BLaER1 treated with 17β-estradiol and CSF1 and Interleukin-3, amounts not matched to agents 10 nM and 100 nM (cell line): Measurements from ENCODE around the gene ZNF500.
A peak's percentile ranks its signal among the peaks of the same experiment; 100 is the strongest.

Experiments
- H3K27ac ChIP-seq, 11 experiments: shearing (Covaris generic); formaldehyde crosslinking; 2 replicates each; pipeline ENCODE4 v1.8.1; 2022
- H3K27me3 ChIP-seq, 11 experiments: shearing (Covaris generic); formaldehyde crosslinking; 2 replicates each; pipeline ENCODE4 v1.8.1; 2022
- H3K36me3 ChIP-seq, 11 experiments: shearing (Covaris generic); formaldehyde crosslinking; 2 replicates each; pipeline ENCODE4 v1.8.1; 2022
- H3K4me1 ChIP-seq, 10 experiments: shearing (Covaris generic); formaldehyde crosslinking; 2 replicates each; pipeline ENCODE4 v1.8.1; 2022
- H3K4me2 ChIP-seq, 11 experiments: shearing (Covaris generic); formaldehyde crosslinking; 2 replicates each; pipeline ENCODE4 v1.8.1; 2022
- H3K4me3 ChIP-seq, 10 experiments: shearing (Covaris generic); formaldehyde crosslinking; 2 replicates each; pipeline ENCODE4 v1.8.1; 2022
- H3K9ac ChIP-seq, 11 experiments: shearing (Covaris generic); formaldehyde crosslinking; 2 replicates each; pipeline ENCODE4 v1.8.1; 2022
- H3K9me3 ChIP-seq, 11 experiments: shearing (Covaris generic); formaldehyde crosslinking; replicated peaks in 1 of 11; 2 replicates each; pipeline ENCODE4 v1.8.1; 2022
- H4K20me1 ChIP-seq, 11 experiments: shearing (Covaris generic); formaldehyde crosslinking; 2 replicates each; pipeline ENCODE4 v1.8.1; 2022
- Cebpa-rat ChIP-seq, 11 experiments: shearing (Covaris generic); IDR thresholded peaks; 2 replicates each; pipeline ENCODE4 v1.8.1; 2022

The ZNF500 gene

DNA sequence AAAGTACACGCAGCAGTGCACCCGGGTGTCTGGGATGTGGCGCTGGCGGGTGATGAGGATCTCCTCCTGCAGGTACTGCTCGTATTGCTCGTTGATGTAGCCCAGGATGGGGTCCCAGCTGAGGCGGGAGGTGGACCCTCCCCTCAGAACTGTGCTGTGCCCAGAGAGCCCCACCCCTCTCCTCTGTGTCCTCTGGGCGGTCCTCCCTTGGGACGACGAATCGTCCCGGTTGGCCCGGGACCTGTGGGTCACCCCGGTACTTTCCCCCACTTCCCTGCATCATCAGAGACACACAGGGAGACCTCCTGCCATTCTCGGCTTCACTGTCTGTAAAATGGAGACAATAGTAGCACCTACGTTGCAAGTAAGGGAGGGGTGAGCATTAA lies 17.0 kb upstream of the ZNF500 start:
- H3K27me3 ChIP-seq, result no peaks in the 10 kb centered on the region
- no peaks in the 10 kb centered on the region for H4K20me1 ChIP-seq
- H3K4me1 ChIP-seq, result peaks cover 15 to 50% (median 38%) of the 10 kb centered on the region in 10 experiments
- no peak overlapping the region for H3K4me3 ChIP-seq
- H3K36me3 ChIP-seq, result no peaks in the 10 kb centered on the region
- H3K9ac ChIP-seq, result 0 out of 22 replicates have a peak overlapping the region, but pooled peaks of 1 of the 11 experiments have one; percentile 19
- no peak for TF ChIP-seq Cebpa-rat (IDR thresholded peaks at IDR 0.05)
- peak overlapping the region in 9 of 11 experiments; percentile 8 to 66 (median 45); a peak in 15 of 22 replicates for H3K4me2 ChIP-seq
- H3K9me3 ChIP-seq, result no peaks in the 10 kb centered on the region
- no peak overlapping the region; a peak in 1 of 22 replicates for H3K27ac ChIP-seq

GRCh38 chr16:4783251-4783950 lies 16.4 kb upstream of the ZNF500 start:
- H3K4me1 ChIP-seq, result peaks cover 15 to 44% (median 33%) of the 10 kb centered on the region in 10 experiments
- no peak overlapping the region for H3K4me3 ChIP-seq
- 0 out of 22 replicates have a peak overlapping the region, but pooled peaks of 1 of the 11 experiments have one; percentile 19 for H3K9ac ChIP-seq
- TF ChIP-seq Cebpa-rat (IDR thresholded peaks at IDR 0.05), result no peak
- no peaks in the 10 kb centered on the region for H3K27me3 ChIP-seq
- peak overlapping the region in 3 of 11 experiments; percentile 14 to 61 (median 32); a peak in 4 of 22 replicates for H3K27ac ChIP-seq
- no peaks in the 10 kb centered on the region for H3K9me3 ChIP-seq
- peak overlapping the region in 10 of 11 experiments; percentile 8 to 66 (median 47); a peak in 18 of 22 replicates for H3K4me2 ChIP-seq
- no peaks in the 10 kb centered on the region for H3K36me3 ChIP-seq
- H4K20me1 ChIP-seq, result no peaks in the 10 kb centered on the region

DNA sequence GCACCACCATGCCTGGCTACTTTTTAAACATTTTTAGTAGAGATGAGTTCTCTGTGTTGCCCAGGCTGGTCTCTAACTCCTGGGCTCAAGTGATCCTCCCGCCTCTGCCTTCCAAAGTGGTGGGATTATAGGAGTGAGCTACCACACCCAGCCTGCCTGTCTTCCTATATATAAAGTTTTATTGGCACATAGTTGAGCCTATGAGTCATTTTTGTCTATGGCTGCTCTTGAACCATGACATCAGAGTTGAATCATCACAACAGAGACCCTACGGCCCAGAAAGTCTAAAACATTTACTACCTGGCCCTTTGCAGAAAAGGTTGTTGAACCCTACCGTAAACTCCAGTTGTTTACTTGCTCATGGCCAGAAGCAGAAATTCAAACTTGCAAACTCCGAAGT lies 13.3 kb upstream of the ZNF500 start:
- H3K27ac ChIP-seq, result no peak overlapping the region
- H3K4me1 ChIP-seq, result peaks cover 15 to 33% (median 25%) of the 10 kb centered on the region in 10 experiments
- TF ChIP-seq Cebpa-rat (IDR thresholded peaks at IDR 0.05), result no peak
- H3K36me3 ChIP-seq, result no peaks in the 10 kb centered on the region
- H3K9ac ChIP-seq, result no peak overlapping the region
- H3K4me3 ChIP-seq, result no peak overlapping the region
- H3K4me2 ChIP-seq, result no peak overlapping the region
- no peaks in the 10 kb centered on the region for H4K20me1 ChIP-seq
- no peaks in the 10 kb centered on the region for H3K27me3 ChIP-seq
- H3K9me3 ChIP-seq, result peaks cover 0 to 2% (median 0%) of the 10 kb centered on the region in 11 experiments; a peak in 1 of 22 replicates

- Histone ChIP-seq H3K4me2 (no peak overlapping the region), H3K36me3 (no peaks in the 10 kb centered on the region), H3K9me3 (peaks cover 0 to 5% (median 0%) of the 10 kb centered on the region in 11 experiments; a peak in 1 of 22 replicates), H3K27ac (no peak overlapping the region), H3K4me1 (peaks cover 2 to 19% (median 13%) of the 10 kb centered on the region in 10 experiments; a peak in 18 of 20 replicates), H3K4me3 (no peak overlapping the region), H3K27me3 (no peaks in the 10 kb centered on the region), H4K20me1 (no peaks in the 10 kb centered on the region), H3K9ac (no peak overlapping the region)
- no peak for TF ChIP-seq Cebpa-rat (IDR thresholded peaks at IDR 0.05)
These were observed 11.1 kb upstream of the ZNF500 start for GRCh38 chr16:4778050-4778392.

DNA sequence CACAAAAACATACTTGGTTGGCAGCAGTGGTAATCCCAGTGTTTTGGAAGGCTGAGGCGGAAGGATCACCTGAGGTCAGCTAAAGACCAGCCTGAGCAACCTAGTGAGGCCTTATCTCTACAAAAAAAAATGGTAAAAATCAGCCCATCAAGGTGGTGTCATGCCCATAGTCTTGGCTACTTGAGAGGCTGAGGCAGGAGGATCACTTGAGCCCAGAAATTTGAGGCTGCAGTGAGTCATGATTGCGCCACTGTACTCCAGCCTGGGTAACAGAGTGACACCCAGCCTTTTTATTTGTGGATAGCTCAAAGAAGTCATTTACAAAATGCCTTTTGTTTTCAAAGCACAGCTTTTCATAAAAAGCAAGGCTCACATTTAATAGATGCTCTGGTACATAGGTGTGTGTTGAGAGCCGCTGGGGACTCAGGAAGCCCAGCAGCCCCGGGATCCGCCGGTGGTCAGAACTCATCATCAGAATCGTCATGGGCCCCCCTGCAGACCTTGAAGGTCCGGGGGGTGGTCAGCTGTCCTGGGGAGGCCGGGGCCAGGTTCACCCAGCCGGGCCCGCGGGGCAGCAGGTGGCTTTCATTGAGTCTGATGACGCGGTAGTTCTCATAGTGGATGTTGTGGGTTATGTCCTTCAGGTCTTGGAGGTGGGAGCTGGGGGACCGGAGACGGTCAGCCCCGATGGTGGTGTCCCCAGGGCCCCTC lies 10.5 kb upstream of the ZNF500 start:
- H3K9ac ChIP-seq, result no peak overlapping the region
- no peak overlapping the region for H3K4me2 ChIP-seq
- H3K27ac ChIP-seq, result no peak overlapping the region
- H3K36me3 ChIP-seq, result no peaks in the 10 kb centered on the region
- H3K4me3 ChIP-seq, result no peak overlapping the region
- H4K20me1 ChIP-seq, result no peaks in the 10 kb centered on the region
- H3K27me3 ChIP-seq, result no peaks in the 10 kb centered on the region
- H3K4me1 ChIP-seq, result peaks cover 0 to 14% (median 8%) of the 10 kb centered on the region in 10 experiments; a peak in 15 of 20 replicates
- H3K9me3 ChIP-seq, result peaks cover 0 to 5% (median 0%) of the 10 kb centered on the region in 11 experiments; a peak in 1 of 22 replicates
- no peak for TF ChIP-seq Cebpa-rat (IDR thresholded peaks at IDR 0.05)

- no peak overlapping the region for H3K27ac ChIP-seq
These were observed 9.3 kb upstream of the ZNF500 start for GRCh38 chr16:4776141-4776705.

DNA sequence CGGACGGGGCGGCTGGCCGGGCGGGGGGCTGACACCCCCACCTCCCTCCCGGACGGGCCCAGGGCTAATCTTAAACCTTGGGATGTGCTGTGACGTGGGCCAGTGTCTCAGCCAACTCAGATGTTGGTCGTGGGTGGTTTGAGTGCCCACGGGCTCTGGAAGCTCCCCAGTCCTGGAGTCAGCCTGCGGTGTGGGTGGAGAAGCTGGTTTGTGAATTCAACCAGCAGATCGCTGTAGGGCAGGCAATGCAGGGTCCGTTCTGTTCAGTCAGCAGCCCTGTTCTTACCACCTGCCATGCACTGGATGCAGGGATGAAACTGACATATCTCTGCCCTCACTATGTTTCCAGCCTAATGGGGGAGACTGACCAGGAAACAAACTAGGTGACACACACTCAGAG lies 8.0 kb upstream of the ZNF500 start:
- no peak overlapping the region for H3K9ac ChIP-seq
- TF ChIP-seq Cebpa-rat (IDR thresholded peaks at IDR 0.05), result no peak
- H3K27me3 ChIP-seq, result no peaks in the 10 kb centered on the region
- H3K4me1 ChIP-seq, result no peaks in the 10 kb centered on the region
- no peaks in the 10 kb centered on the region for H4K20me1 ChIP-seq
- H3K36me3 ChIP-seq, result no peaks in the 10 kb centered on the region
- H3K27ac ChIP-seq, result no peak overlapping the region
- peaks cover 0 to 5% (median 0%) of the 10 kb centered on the region in 11 experiments; a peak in 1 of 22 replicates for H3K9me3 ChIP-seq
- no peak overlapping the region for H3K4me3 ChIP-seq
- no peak overlapping the region for H3K4me2 ChIP-seq

More at GRCh38 chr16:4776141-4776705, 9.3 kb upstream of the ZNF500 start:
- Histone ChIP-seq H3K4me2 (no peak overlapping the region), H3K36me3 (no peaks in the 10 kb centered on the region), H3K9me3 (peaks cover 0 to 5% (median 0%) of the 10 kb centered on the region in 11 experiments; a peak in 1 of 22 replicates), H3K4me1 (peaks cover 0 to under 1% (median 0%) of the 10 kb centered on the region in 10 experiments; a peak in 1 of 20 replicates), H3K27me3 (no peaks in the 10 kb centered on the region), H3K4me3 (no peak overlapping the region), H3K9ac (no peak overlapping the region), H4K20me1 (no peaks in the 10 kb centered on the region)
- TF ChIP-seq Cebpa-rat (IDR thresholded peaks at IDR 0.05), result no peak

GRCh38 chr16:4772351-4772750 lies 5.4 kb upstream of the ZNF500 start:
- H3K9ac ChIP-seq, result no peak overlapping the region
- H4K20me1 ChIP-seq, result no peaks in the 10 kb centered on the region
- no peaks in the 10 kb centered on the region for H3K27me3 ChIP-seq
- H3K36me3 ChIP-seq, result no peaks in the 10 kb centered on the region
- TF ChIP-seq Cebpa-rat (IDR thresholded peaks at IDR 0.05), result no peak
- H3K4me1 ChIP-seq, result peaks cover 9 to 19% (median 14%) of the 10 kb centered on the region in 10 experiments
- H3K4me3 ChIP-seq, result no peak overlapping the region
- no peak overlapping the region for H3K27ac ChIP-seq
- no peak overlapping the region for H3K4me2 ChIP-seq
- H3K9me3 ChIP-seq, result peaks cover 0 to 5% (median 0%) of the 10 kb centered on the region in 11 experiments; a peak in 1 of 22 replicates

DNA sequence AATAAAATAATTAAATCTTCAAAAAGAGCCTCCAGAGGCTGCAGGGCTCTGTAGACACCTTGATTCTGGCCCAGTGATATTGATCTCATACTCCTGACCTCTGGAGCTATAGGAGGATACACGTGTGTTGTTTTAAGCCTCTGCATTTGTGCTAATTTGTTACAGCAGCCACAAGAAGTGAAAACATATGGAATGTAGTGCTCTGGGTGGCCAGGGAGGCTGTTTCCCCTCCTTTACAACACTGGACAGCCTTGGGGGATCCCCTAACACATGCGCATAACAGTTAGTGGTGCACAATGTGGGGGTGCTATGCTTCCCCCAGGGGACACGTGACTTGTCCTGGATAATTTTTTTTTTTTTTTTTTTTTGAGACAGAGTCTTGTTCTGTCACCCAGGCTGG lies 4.7 kb upstream of the ZNF500 start:
- no peak overlapping the region for H3K27ac ChIP-seq
- no peak overlapping the region for H3K9ac ChIP-seq
- no peaks in the 10 kb centered on the region for H3K36me3 ChIP-seq
- no peak overlapping the region for H3K4me2 ChIP-seq
- no peaks in the 10 kb centered on the region for H4K20me1 ChIP-seq
- peaks cover 10 to 21% (median 16%) of the 10 kb centered on the region in 10 experiments for H3K4me1 ChIP-seq
- no peak for TF ChIP-seq Cebpa-rat (IDR thresholded peaks at IDR 0.05)
- no peak overlapping the region for H3K4me3 ChIP-seq
- H3K27me3 ChIP-seq, result no peaks in the 10 kb centered on the region
- H3K9me3 ChIP-seq, result peaks cover 0 to 5% (median 0%) of the 10 kb centered on the region in 11 experiments; a peak in 1 of 22 replicates
